Immature natural killer cell (primary cell): ENCODE measurements around the gene SERPINB8. TPM values are rescaled to one million over a fixed set of nuclear protein-coding genes. Genes with fewer than 3 reads are reported as not detected.

Source experiments
- DNase-seq, 3 donors: peaks; one replicate each; pipeline ENCODE4 v3.0.0; 2022; ENCODE audit warnings: mixed read lengths in 1 of 3
- H3K27ac Mint-ChIP-seq, 6 donors: one replicate each; pipeline ENCODE4 v1.8.0; 2020; ENCODE audit warnings: mixed read lengths in 6 of 6, mild to moderate bottlenecking in 5 of 6, inconsistent platforms in 4 of 6, moderate library complexity in 3 of 6
- H3K27me3 Mint-ChIP-seq, 3 donors: one replicate each; pipeline ENCODE4 v1.8.0; 2020 to 2021; ENCODE audit warnings: low read depth in 3 of 3, mild to moderate bottlenecking in 3 of 3, mixed read lengths in 3 of 3, moderate library complexity in 3 of 3, inconsistent platforms in 1 of 3
- H3K36me3 Mint-ChIP-seq, 3 donors: one replicate each; pipeline ENCODE4 v1.8.0; 2020; ENCODE audit warnings: mixed read lengths in 3 of 3, inconsistent platforms in 2 of 3, mild to moderate bottlenecking in 2 of 3
- H3K4me1 Mint-ChIP-seq, 2 donors: one replicate each; pipeline ENCODE4 v1.8.0; 2020; ENCODE audit warnings: inconsistent platforms in 2 of 2, mild to moderate bottlenecking in 2 of 2, mixed read lengths in 2 of 2, moderate library complexity in 1 of 2
- H3K4me3 Mint-ChIP-seq, 5 donors: one replicate each; pipeline ENCODE4 v1.8.0; 2020; ENCODE audit warnings: mild to moderate bottlenecking in 5 of 5, mixed read lengths in 5 of 5, inconsistent platforms in 3 of 5, moderate library complexity in 3 of 5
- H3K9me3 Mint-ChIP-seq, 6 donors: one replicate each; pipeline ENCODE4 v1.8.0; 2020; ENCODE audit warnings: mild to moderate bottlenecking in 6 of 6, mixed read lengths in 6 of 6, inconsistent platforms in 4 of 6, moderate library complexity in 3 of 6
- polyA plus RNA-seq, 3 donors: library from polyadenylated mRNA; unstranded; fragments of 300-500 nt; fragmentation: Illumina TruSeq; gene quantifications; one replicate each; pipeline ENCODE4 v1.2.3, GENCODE V29; 2021

Gene SERPINB8
- polyA plus RNA-seq, 3 donors from 2014 or later, result 9.0 to 17.7 (median 10.3) TPM

- no peak overlapping the region for H3K4me3 Mint-ChIP-seq
- peaks cover 6 to 17% (median 8%) of the 10 kb centered on the region in 6 donors for H3K9me3 Mint-ChIP-seq
- no peak for DNase-seq
- peaks cover 0 to 13% (median 7%) of the 10 kb centered on the region in 3 donors for H3K36me3 Mint-ChIP-seq
- H3K4me1 Mint-ChIP-seq, result no peaks in the 10 kb centered on the region
- peaks cover 0 to 6% (median 4%) of the 10 kb centered on the region in 3 donors for H3K27me3 Mint-ChIP-seq
- no peak overlapping the region for H3K27ac Mint-ChIP-seq
Observed at GRCh38 chr18:63999871-64000270, 30.0 kb downstream of the SERPINB8 start.

GRCh38 chr18:64002581-64002980 is 32.7 kb downstream of the SERPINB8 start:
- Mint-ChIP-seq H3K4me1 (no peaks in the 10 kb centered on the region), H3K4me3 (no peak overlapping the region), H3K9me3 (peaks cover 0 to 4% (median 0%) of the 10 kb centered on the region in 6 donors), H3K27ac (no peak overlapping the region), H3K27me3 (peaks cover 3 to 6% (median 4%) of the 10 kb centered on the region in 3 donors), H3K36me3 (peaks cover 0 to 8% (median 3%) of the 10 kb centered on the region in 3 donors)
- no peak for DNase-seq

GRCh38 chr18:64009305-64009704 is 39.4 kb downstream of the SERPINB8 start:
- no peak overlapping the region for H3K4me3 Mint-ChIP-seq
- H3K27ac Mint-ChIP-seq, result no peak overlapping the region
- H3K27me3 Mint-ChIP-seq, result peaks cover 0 to 3% (median 3%) of the 10 kb centered on the region in 3 donors
- DNase-seq, result no peak
- H3K9me3 Mint-ChIP-seq, result peaks cover 0 to 2% (median 0%) of the 10 kb centered on the region in 6 donors
- H3K4me1 Mint-ChIP-seq, result no peaks in the 10 kb centered on the region
- no peaks in the 10 kb centered on the region for H3K36me3 Mint-ChIP-seq

GRCh38 chr18:64011513-64011912 is 41.6 kb downstream of the SERPINB8 start:
- H3K27ac Mint-ChIP-seq, result no peak overlapping the region
- H3K9me3 Mint-ChIP-seq, result no peaks in the 10 kb centered on the region
- H3K4me1 Mint-ChIP-seq, result no peaks in the 10 kb centered on the region
- no peaks in the 10 kb centered on the region for H3K36me3 Mint-ChIP-seq
- DNase-seq, result no peak
- H3K27me3 Mint-ChIP-seq, result peaks cover 2 to 3% (median 3%) of the 10 kb centered on the region in 3 donors
- H3K4me3 Mint-ChIP-seq, result no peak overlapping the region

GRCh38 chr18:64017870-64018269 is 48.0 kb downstream of the SERPINB8 start:
- no peaks in the 10 kb centered on the region for H3K9me3 Mint-ChIP-seq
- no peaks in the 10 kb centered on the region for H3K4me1 Mint-ChIP-seq
- no peak overlapping the region for H3K27ac Mint-ChIP-seq
- H3K27me3 Mint-ChIP-seq, result peaks cover 2 to 5% (median 4%) of the 10 kb centered on the region in 3 donors
- no peak overlapping the region for H3K4me3 Mint-ChIP-seq
- H3K36me3 Mint-ChIP-seq, result no peaks in the 10 kb centered on the region
- no peak for DNase-seq

GRCh38 chr18:64019922-64020756 is 50.3 kb downstream of the SERPINB8 start:
- DNase-seq, result no peak
- Mint-ChIP-seq H3K36me3 (no peaks in the 10 kb centered on the region), H3K27me3 (peaks cover 0 to 5% (median 2%) of the 10 kb centered on the region in 3 donors), H3K27ac (no peak overlapping the region), H3K4me3 (no peak overlapping the region), H3K4me1 (no peaks in the 10 kb centered on the region), H3K9me3 (no peaks in the 10 kb centered on the region)

GRCh38 chr18:64026350-64026749 is 56.5 kb downstream of the SERPINB8 start:
- Mint-ChIP-seq H3K27ac (no peak overlapping the region), H3K9me3 (no peaks in the 10 kb centered on the region), H3K36me3 (no peaks in the 10 kb centered on the region), H3K27me3 (peaks cover 0 to 11% (median 2%) of the 10 kb centered on the region in 3 donors), H3K4me3 (no peak overlapping the region), H3K4me1 (no peaks in the 10 kb centered on the region)
- no peak for DNase-seq

- Mint-ChIP-seq H3K4me3 (no peak overlapping the region), H3K4me1 (no peaks in the 10 kb centered on the region), H3K9me3 (no peaks in the 10 kb centered on the region), H3K27me3 (peaks cover 0 to 11% (median 0%) of the 10 kb centered on the region in 3 donors), H3K36me3 (no peaks in the 10 kb centered on the region), H3K27ac (no peak overlapping the region)
- no peak for DNase-seq
Observed at GRCh38 chr18:64027931-64028695, 58.2 kb downstream of the SERPINB8 start.

GRCh38 chr18:64029096-64029495 is 59.2 kb downstream of the SERPINB8 start:
- Mint-ChIP-seq H3K27me3 (peaks cover 0 to 11% (median 0%) of the 10 kb centered on the region in 3 donors), H3K36me3 (no peaks in the 10 kb centered on the region), H3K4me1 (no peaks in the 10 kb centered on the region), H3K9me3 (no peaks in the 10 kb centered on the region), H3K27ac (no peak overlapping the region), H3K4me3 (no peak overlapping the region)
- no peak for DNase-seq

- Mint-ChIP-seq H3K27ac (no peak overlapping the region), H3K9me3 (no peaks in the 10 kb centered on the region), H3K27me3 (peaks cover 0 to 11% (median 3%) of the 10 kb centered on the region in 3 donors), H3K4me1 (no peaks in the 10 kb centered on the region), H3K4me3 (no peak overlapping the region), H3K36me3 (no peaks in the 10 kb centered on the region)
- no peak for DNase-seq
Observed at GRCh38 chr18:64031411-64031810, 61.5 kb downstream of the SERPINB8 start.

GRCh38 chr18:64032312-64032711 is 62.4 kb downstream of the SERPINB8 start:
- no peak overlapping the region for H3K4me3 Mint-ChIP-seq
- H3K27me3 Mint-ChIP-seq, result peaks cover 0 to 13% (median 3%) of the 10 kb centered on the region in 3 donors
- H3K4me1 Mint-ChIP-seq, result no peaks in the 10 kb centered on the region
- DNase-seq, result no peak
- no peaks in the 10 kb centered on the region for H3K9me3 Mint-ChIP-seq
- no peak overlapping the region for H3K27ac Mint-ChIP-seq
- no peaks in the 10 kb centered on the region for H3K36me3 Mint-ChIP-seq

GRCh38 chr18:64037812-64038414 is 68.0 kb downstream of the SERPINB8 start:
- DNase-seq, result no peak
- H3K27me3 Mint-ChIP-seq, result peaks cover 2 to 3% (median 2%) of the 10 kb centered on the region in 3 donors
- H3K4me1 Mint-ChIP-seq, result no peaks in the 10 kb centered on the region
- H3K36me3 Mint-ChIP-seq, result no peaks in the 10 kb centered on the region
- peaks cover 0 to 5% (median under 1%) of the 10 kb centered on the region in 6 donors for H3K9me3 Mint-ChIP-seq
- no peak overlapping the region for H3K4me3 Mint-ChIP-seq
- H3K27ac Mint-ChIP-seq, result no peak overlapping the region
